HuH-7.5 (cell line): ENCODE results near the gene SCCPDH.

Experiments used
- DNase-seq: peaks from one replicate; pipeline ENCODE4 v3.0.0; 2011; ENCODE audit warnings: low spot score

Gene SCCPDH

DNA sequence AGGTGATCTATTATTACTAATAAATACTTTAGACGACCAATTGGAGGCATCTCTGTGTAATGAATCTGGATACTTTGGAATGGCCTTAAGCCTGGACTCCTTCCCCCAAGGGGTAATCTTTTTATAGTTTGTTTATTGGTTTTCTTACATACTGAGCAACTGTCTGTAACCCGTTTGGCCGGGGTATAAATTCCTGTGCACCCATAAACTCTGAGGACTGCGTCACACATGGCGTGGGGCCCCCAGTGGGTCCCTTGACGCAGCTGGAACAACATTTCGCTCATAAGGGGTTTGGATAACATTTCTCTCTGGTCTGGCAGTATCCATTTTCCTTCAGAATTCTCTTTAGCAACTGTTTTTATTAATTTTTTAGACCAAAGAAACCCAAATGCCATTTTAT is 26.5 kb downstream of the SCCPDH start:
- DNase-seq = no peak

DNA sequence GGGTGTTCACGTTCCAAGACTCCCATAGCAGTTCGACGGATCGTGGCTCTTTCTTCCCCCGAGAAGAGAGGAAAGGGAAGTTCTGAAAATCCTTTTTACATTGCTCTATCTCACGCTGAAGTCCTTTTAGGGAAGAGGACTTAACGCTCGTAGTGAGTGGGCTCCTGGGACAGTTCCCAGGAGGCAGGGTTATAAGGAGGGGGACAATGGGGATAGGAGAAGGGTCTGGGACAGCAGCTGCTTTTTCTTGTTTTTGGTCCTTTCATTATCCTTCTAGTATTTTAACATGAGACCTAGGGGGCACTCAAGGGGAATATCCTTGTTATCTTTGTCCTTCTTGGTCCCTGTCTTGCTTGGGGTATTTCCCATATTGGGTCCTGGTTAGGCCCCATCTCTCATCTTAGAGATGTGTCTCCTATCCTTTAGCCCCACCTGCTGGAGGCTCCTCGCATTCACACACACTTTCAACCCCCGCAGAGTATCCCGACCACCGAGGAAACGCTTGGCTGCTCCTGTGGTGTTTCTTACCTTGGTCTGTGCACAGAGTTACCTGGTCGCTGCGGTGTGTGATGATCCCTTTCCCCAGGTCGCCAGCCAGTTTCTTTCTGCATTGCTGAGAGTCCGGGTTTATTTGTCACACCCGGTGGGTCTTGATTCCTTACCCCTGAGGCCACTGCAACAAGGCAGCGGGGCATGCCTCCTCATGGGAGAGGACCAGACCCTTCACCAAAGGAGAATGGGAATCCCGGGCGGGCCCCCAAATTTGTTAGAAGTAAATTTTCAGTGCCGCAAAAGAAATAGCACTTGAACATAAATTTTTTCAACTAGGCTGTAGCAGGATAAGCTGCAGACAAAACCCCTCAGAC is 29.7 kb downstream of the SCCPDH start:
- DNase-seq = peak; percentile 40

DNA sequence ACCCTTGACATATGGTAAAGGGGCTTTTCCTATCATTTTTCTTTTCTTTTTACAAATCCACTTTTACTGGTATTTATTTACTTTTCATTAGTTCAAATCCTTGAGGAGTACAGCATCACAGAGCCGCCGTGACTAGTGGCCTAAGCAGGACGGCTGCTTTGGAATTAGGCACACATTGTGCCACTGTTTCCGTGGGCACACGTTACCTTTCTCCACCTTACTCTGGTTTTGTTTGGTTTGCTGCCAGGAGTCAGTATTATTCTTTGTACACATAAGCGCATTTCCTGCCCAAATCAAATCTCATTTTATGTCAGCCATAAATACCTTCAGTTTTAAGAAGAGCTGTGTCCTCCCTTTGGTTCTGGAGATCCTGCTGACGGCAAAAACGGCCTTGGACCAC is 31.2 kb downstream of the SCCPDH start:
- DNase-seq = no peak

DNA sequence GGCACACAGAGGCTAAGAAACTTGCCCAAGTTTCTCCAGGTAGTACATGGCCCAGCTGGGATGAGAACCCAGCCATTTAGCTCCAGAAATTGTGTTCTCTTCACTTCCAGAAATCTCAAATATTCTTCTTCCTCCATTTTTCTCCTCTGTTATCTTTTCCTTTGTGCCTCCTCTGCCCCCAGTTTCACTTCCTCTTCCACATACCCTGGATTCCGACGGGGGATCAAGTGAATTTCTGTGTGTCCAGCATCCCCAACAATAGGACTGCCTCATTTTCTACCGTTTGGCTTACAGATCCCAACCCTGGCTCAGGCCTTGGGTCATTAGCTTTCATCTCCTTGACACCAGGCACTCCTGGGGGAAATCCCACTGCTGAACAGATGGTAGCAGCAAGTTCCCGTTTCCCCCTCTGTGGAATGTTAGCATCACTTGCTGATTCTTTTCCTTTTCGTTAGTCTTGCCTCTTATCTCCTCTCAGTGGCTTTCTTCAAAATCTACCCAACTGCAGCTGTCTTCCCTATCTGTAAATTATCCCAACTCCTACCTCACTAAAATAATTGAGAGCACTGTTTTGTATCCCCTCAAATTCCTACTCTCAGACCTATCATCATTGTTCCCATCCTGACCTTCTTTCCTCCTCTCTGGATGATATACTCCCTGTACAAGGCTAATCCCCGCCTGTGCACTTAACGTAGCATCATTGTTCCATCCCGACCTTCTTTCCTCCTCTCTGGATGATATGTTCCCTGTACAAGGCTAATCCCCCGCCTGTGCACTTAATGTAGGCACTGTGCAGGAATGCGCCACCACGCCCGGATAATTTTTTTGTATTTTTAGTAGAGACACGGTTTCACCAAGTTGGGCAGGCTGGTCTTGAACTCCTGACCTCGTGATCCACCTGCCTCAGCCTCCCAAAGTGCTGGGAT is 36.5 kb downstream of the SCCPDH start:
- no peak for DNase-seq

DNA sequence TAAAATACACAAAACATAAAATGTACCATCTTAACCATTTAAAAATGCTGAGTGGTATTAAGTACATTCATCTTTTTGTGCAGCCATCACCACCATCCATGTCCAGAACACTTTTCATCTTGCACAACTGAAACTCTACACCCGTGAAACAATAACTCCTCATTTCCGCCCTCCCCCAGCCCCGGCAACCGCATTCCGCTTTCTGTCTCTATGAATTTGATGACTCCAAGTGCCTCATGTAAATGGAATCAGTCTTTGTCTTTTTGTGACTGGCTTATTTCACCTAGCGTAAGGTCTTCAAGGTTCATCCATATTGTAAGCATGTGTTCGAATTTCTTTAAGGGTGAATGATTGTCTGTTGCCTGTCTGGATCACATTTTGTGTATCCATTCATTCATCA is 37.2 kb downstream of the SCCPDH start:
- no peak for DNase-seq

DNA sequence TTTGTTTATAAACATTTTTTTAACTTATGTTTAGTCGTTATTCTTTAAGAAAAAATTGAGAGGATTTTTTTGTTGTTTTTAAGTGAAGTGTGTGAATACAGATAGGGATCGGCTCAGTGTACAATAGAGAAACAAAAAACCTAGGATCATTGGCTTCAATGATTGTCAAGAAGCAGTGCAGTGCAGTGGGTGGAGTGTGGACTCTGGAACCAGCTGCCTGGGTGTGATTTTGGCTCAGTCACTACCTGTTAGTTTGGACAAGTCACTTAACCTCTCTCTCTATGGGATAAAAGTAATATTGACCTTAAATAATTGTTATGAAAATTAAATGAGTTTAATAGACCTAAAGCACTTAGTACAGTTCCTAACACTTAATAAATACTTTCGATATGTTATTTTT is 41.3 kb downstream of the SCCPDH start:
- no peak for DNase-seq

DNA sequence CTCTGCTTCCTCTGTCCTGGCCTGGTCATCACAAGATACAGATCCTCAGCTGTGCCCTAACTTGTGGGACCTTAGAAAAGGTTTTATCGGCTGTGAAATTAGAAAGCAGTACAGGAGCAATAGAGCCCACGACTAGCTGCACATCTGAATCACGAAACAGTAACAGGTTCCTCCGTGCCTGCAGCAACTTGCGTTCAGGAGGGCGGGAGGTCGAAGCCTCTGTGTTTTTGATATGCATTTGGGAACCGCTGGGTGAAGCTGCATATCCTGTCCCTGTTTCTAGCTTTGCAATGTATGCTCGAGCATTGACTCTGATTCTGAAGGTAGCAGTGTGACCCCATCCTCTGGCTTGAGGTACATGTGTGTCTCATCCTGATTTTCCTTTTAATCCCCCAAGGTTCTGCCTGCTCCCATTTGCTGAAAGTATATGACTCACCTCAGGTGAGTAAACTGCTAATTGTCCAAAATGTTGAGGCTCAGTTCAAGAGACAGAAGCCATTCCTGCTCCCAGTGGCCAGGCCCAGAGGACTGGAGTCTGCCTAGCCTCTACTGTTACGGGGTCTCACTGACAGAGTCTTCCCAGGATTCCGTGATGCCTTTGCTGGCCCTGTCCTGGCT is 44.3 kb downstream of the SCCPDH start:
- DNase-seq = no peak

DNA sequence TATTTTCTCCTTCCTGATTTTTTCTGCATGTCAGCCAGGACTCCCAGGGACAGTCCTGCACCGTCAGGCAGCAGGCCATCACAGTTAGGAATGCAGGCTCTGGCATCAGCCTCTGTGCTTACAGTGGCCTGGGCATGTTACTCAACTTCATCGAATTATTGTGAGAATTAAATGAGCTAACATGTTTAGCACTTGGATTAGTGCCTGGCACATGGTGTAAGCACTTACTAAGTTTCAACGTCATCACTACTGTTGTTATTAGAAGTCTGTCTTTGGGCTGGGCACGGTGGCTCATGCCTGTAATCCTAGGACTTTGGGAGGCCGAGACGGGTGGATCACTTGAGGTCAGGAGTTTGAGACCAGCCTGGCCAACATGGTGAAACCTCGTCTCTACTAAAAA is 45.1 kb downstream of the SCCPDH start:
- DNase-seq = no peak

DNA sequence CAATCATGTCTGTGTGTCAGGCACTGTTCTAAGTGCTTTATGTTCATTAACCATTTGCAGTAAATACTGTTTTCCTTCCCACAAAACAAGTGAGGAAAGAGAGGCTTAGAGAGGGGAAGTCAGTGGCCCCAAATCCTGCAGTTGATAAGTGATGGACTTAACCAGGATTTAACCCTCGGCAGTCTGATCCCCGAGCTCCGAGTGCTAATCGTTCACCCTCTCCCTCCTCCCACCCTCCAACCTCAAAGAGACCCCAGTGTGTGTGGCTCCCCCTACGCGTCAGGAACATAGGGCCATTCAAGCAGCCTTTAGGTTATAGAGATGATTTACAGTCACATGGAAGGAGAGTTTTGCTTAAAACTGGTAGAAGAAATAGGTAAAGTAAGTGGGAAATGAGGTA is 47.2 kb downstream of the SCCPDH start:
- DNase-seq = no peak

DNA sequence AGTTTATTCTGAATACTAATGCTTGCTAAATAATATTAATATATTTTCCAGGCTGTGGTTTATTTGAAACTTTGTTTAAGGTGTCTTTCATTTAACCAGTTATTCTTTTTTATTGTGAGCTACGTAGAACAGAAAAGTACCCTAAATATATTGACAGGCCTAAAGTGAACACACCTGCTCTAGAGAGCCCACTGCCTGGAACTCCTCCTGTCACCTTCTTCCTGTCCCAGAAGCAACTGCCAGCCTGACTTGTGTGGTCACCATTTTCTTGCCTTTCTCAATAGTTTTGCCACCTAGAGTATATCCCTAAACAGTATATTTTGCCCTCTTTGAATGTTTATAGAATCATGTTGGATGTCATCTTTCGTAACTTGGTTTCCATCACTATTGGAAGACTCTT is 48.5 kb downstream of the SCCPDH start:
- DNase-seq = no peak

DNA sequence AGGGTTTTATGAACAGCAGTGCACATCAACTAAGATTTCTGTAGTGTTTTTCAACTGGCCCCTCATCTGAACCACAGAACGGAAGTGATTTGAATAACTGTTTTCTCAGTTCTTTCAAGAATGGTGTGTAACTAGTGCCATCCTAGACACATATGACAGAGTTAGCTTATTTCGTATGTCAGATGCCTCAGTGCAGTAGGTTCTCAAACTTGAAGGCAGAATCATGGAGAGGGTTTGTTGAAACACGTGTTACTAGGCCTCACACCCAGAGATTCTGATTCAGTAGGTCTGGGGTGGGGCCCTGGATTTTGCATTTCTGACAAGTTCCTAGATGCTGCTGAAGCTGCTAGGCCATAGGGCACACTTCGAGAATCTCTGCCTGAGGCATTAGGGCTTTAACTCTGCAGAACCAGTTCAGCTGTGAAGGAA is 49.0 kb downstream of the SCCPDH start:
- DNase-seq = no peak

DNA sequence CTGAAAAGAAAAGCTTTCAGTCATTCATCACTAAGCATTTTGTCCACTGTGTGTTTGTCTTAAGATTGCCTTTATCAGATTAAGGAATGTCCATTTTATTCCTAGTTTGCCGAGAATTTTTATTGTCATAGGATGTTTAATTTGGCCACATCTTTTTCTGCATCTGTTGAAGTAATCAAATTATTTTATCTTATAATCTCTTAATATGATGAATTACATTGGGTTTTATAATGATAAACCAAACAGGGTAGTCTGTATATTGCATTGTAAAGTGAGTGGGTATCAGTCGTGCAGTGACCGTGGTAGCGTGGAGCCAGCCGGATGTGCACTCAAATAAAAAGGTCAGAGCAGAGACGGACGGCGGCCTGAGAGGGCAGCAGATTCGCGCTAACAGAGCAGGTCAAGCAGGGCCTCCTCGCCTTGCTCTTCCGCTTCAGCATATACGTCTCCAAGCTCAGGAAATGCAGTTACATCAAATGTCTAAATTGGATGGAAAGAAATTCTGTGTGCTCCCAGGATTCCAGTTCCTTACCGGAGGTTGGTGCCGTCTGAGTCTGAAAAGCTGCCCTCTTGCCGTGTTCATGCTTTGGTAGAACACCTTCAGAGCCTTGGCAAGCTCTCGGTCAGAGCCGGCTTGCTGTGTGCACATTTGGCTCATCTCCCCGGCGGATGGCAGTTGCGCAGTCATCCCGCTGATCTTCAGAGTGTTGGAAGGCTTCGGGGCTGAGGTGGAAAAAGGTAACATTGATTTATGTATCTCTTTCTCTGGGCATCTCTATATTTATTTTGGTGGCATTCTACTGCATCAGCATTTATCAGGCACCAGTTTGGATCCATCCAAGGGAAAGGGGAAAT is 51.5 kb downstream of the SCCPDH start:
- DNase-seq = no peak

DNA sequence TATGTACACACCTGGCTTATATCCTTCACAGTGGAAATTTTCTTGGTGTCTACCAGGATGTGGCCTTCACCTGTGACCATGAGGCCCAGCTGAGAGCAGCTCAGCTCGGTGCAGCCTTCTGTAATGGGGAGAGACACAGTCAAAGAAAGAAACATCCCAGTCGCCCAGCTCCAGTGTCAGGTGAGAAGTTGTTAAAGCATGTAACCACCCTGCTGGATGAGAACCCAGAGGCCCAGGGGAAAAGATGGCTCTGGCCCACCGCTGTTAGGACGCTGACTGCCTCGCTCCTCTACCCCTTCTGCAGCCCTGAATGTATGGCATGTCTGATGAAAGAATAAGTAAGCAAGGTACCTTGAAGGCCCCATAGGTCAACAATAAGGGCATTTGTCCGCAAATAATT is 52.7 kb downstream of the SCCPDH start:
- DNase-seq = no peak

DNA sequence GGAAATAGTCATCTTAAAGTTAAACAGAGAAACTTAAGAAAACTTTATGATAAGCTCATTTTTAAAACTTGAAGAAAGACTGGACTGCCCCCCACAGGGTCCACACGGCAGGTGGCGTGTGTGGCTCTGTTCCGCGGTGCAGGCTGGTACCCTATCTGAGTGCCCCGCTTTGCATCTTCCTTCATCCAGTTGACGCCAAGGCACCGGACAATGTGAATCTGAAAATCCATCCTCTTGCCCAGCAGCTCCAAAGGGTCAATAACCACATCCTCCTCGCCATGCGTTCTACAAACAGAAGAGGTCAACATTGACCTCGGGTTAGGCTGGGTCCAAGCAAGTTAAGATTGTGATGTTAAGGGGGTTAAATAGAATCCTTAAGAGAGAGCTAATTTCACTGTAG is 54.5 kb downstream of the SCCPDH start:
- DNase-seq = no peak

DNA sequence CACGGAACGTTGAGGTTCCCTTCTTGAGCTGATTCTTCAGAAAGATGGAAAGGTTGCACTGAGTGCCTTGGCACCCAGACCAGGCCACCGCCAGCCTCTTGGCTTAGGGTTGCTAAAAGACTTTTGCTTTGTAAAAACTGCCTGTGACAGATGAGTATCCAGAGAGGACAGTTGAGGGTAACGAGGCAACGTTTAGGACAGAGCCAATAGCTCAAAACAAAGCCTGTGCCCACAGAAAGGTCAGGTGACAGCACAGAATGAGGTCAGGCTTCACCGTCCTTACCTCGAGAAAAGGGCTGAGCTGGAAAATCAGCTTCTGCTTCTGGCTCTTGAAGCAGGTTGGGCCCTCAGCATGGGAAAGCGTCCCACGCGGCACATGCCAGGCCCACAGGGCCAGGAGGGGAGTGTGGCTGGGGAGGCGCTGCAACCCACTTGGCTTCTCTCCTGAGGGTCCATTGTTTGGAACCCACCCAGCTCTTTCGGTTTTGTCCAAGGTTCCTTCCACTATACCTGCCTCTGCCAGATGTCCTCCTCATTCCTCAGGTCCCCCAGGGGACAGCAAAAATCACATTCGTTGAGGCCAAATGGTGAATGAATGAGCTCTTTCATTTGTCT is 55.5 kb downstream of the SCCPDH start:
- DNase-seq = no peak

DNA sequence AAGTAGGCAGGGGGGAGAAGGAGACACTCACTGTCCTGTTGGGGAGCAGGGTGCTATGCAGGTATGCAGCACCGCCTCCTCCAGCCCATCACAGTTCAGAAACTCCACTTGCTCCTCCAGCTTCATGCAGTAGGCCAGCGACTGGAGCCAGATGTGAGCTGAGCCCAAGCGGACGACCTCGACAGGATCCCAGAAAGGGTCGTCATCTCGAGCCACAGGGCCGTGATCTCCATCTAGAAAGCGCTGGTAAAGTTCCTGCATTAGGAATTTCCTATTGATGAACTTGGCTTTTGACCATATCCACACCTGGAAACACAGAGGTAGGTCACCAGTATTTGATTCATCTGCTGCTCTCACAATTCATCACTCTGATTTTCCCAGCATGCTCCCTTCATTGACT is 56.1 kb downstream of the SCCPDH start:
- no peak for DNase-seq

DNA sequence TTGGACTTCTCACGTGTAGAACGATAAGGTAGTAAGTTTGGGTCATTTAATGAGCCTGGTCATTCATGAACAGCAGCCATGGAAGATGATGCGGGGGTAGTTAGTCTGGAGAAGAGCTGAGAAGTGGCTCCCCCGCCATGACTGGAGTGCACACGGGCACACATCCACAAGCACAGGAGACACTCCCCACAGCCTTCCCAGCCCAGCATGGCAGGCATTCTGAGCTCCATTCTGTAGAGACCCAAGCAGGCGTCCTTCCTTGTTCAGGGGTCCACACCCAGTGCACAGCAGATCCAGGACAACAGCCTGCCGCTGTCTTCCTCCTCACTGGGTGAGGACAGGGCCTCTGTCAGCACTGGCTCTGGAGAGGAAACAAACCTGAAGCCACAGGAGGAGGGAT is 57.0 kb downstream of the SCCPDH start:
- DNase-seq = no peak

DNA sequence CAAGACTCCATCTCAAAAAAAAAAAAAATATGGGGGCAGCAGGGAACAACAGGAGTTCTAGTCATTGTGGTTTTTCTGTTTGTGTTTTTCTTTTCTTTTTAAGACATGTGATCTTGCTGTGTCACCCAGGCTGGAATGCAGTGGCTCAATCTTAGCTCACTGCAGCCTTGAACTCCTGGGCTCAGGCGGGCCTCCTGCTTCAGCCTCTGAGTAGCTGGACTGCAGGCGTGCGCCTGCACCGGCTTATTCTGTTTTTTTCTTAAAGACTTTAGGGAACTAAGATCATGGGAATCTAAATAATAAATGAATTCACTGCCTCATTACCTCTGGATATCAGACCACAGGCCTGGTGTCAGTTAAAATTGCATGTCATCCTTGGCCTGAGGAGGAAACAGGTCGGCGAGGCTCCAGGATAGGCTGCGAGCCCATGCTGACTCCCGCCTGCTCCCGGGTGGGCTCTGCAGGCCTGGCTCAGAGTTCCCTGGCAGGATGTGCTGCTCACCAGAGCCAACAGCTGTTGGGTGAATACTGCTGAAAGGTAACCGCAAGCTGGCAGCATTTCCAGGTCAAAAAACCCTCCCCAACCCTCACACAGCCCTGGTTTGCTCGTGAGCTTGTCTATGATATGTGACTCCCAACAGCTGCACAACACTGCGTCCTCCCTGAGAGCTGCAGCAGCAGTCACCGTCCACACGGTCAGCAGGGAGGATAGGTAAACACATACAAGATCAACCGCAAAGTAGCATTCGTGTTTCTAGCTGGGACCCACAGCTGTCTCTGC is 58.1 kb downstream of the SCCPDH start:
- DNase-seq = no peak

DNA sequence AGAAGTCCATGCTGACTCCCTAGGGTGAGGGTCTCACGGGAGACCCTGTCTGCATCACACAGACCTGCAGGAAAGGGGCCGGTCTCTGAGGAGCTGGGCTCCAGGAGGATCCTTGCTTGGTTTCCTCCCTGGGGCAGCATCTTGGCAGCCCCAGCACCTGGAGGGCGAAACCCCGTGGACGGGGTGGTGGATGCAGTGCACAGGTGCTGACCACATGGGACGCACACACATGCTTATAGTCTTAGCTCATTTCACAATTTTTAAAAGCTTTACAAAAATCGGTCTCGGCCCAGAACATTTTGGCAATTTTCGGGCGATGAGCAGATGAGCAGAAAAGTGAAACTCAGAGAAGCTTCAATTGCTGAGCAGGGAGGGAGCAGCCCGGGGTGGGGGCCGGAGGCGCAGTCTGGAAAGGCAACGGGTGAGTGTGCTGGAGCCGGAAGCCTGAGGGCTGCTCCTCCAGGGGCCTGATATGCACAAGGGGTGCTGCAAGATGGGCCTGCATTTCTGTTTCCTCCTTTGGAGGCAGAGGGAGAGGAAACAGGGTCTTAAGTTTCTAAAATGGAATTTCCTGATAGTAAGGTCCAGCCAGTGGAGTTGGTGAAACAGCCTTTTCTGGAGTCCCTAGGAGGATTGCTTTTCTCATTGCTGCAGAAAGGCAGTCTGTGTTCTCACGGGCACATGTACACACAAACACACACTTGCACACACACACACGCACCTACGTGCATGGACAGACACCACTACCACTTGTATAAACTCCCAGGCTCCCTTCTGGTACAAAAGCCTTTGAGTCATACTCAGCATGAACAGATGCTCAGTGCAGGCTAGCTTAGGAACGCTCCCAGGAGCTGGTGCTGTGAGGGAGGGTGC is 60.6 kb downstream of the SCCPDH start:
- DNase-seq = no peak
